Trophoblast cell (in vitro differentiated cells and primary cell): ENCODE data around the gene VSTM4.

ENCODE experiments used
- DNase-seq, 2 donors: peaks; one replicate each; pipeline ENCODE4 v3.0.0-alpha.2; 2016
- H2AFZ ChIP-seq: 2 replicates; pipeline ENCODE4 v1.6.1; 2013; ENCODE audit warnings: low read length, moderate library complexity, mild to moderate bottlenecking; ENCODE audit not compliant: insufficient read depth, poor library complexity
- H2AK5ac ChIP-seq: 2 replicates; pipeline ENCODE4 v1.6.1; 2013; ENCODE audit warnings: mild to moderate bottlenecking, low read length
- H2BK120ac ChIP-seq: 2 replicates; pipeline ENCODE4 v1.6.1; 2013; ENCODE audit warnings: low read length, mild to moderate bottlenecking, moderate library complexity; ENCODE audit not compliant: insufficient read depth, poor library complexity
- H2BK12ac ChIP-seq: 2 replicates; pipeline ENCODE4 v1.6.1; 2013; ENCODE audit warnings: mild to moderate bottlenecking, low read length, moderate library complexity
- H2BK5ac ChIP-seq: 2 replicates; pipeline ENCODE4 v1.6.1; 2013; ENCODE audit warnings: low read length, low read depth, moderate library complexity, mild to moderate bottlenecking; ENCODE audit not compliant: poor library complexity
- H3K14ac ChIP-seq: 2 replicates; pipeline ENCODE4 v1.6.1; 2013; ENCODE audit warnings: mild to moderate bottlenecking, low read length
- H3K18ac ChIP-seq: 2 replicates; pipeline ENCODE4 v1.6.1; 2013; ENCODE audit warnings: mild to moderate bottlenecking, low read length
- H3K23ac ChIP-seq: 2 replicates; pipeline ENCODE4 v1.6.1; 2013; ENCODE audit warnings: low read length
- H3K27ac ChIP-seq: 2 replicates; pipeline ENCODE4 v1.5.1; 2013; ENCODE audit warnings: low read depth, mild to moderate bottlenecking, inconsistent platforms, low read length, moderate library complexity
- H3K27me3 ChIP-seq: 2 replicates; pipeline ENCODE4 v1.6.1; 2013; ENCODE audit warnings: inconsistent platforms, mild to moderate bottlenecking, low read length, moderate library complexity; ENCODE audit not compliant: insufficient read depth
- H3K36me3 ChIP-seq, 2 experiments: 1 replicate in 1 of 2; 2 replicates in 1 of 2; pipeline ENCODE4 v1.6.1; 2013; ENCODE audit warnings: low read length in 2 of 2, mild to moderate bottlenecking in 2 of 2, moderate library complexity in 1 of 2; ENCODE audit not compliant: insufficient read depth in 2 of 2, control insufficient read depth in 1 of 2
- H3K4ac ChIP-seq: 2 replicates; pipeline ENCODE4 v1.6.1; 2013; ENCODE audit warnings: low read depth, mild to moderate bottlenecking, low read length, moderate library complexity
- H3K4me1 ChIP-seq, 2 experiments: 1 replicate in 1 of 2; 2 replicates in 1 of 2; pipeline ENCODE4 v1.6.1; 2013; ENCODE audit warnings: low read length in 2 of 2, mild to moderate bottlenecking in 2 of 2, moderate library complexity in 1 of 2; ENCODE audit not compliant: insufficient read depth in 2 of 2, control insufficient read depth in 1 of 2
- H3K4me2 ChIP-seq: 2 replicates; pipeline ENCODE4 v1.6.1; 2013; ENCODE audit warnings: inconsistent platforms, mild to moderate bottlenecking, low read length, moderate library complexity
- H3K4me3 ChIP-seq: 2 replicates; pipeline ENCODE4 v1.5.1; 2013; ENCODE audit warnings: mild to moderate bottlenecking, low read depth, low read length, inconsistent platforms
- H3K79me1 ChIP-seq: one replicate; pipeline ENCODE4 v1.6.1; 2013; ENCODE audit warnings: low read length
- H3K79me2 ChIP-seq: 2 replicates; pipeline ENCODE4 v1.6.1; 2013; ENCODE audit warnings: low read length, mild to moderate bottlenecking; ENCODE audit not compliant: control insufficient read depth, insufficient read depth, poor library complexity
- H3K9ac ChIP-seq: 2 replicates; pipeline ENCODE4 v1.6.1; 2013; ENCODE audit warnings: mild to moderate bottlenecking, low read length
- H3K9me3 ChIP-seq: 2 replicates; pipeline ENCODE4 v1.6.1; 2013; ENCODE audit warnings: low read depth, mild to moderate bottlenecking, control low read depth, inconsistent platforms, low read length; ENCODE audit not compliant: insufficient read depth
- H4K12ac ChIP-seq: 2 replicates; pipeline ENCODE4 v1.6.1; 2013; ENCODE audit warnings: low read depth, mild to moderate bottlenecking, low read length, moderate library complexity
- H4K8ac ChIP-seq: 2 replicates; pipeline ENCODE4 v1.6.1; 2013; ENCODE audit warnings: low read depth, mild to moderate bottlenecking, low read length, moderate library complexity
- H4K91ac ChIP-seq: one replicate; pipeline ENCODE4 v1.6.1; 2013; ENCODE audit warnings: low read depth, mild to moderate bottlenecking, low read length, moderate library complexity
- WGBS: extraction: QIAGEN DNeasy Blood & Tissue Kit; methylation state at CpG from one replicate; pipeline ENCODE4 v1.1.7; 2013; ENCODE audit warnings: missing lambda C conversion rate; ENCODE audit not compliant: insufficient read length, insufficient coverage; ENCODE audit errors: extremely low coverage; 5-methylcytosine and 5-hydroxymethylcytosine counted together

Gene VSTM4

GRCh38 chr10:49135575-49136313, 20.4 kb upstream of the VSTM4 start:
- Histone ChIP-seq H3K79me1 (no peaks in the 10 kb centered on the region), H3K36me3 (no peaks in the 10 kb centered on the region), H3K23ac (no peak overlapping the region), H2AK5ac (no peak overlapping the region), H3K9me3 (peaks cover 5% of the 10 kb centered on the region), H2BK12ac (no peak overlapping the region), H3K4me1 (no peaks in the 10 kb centered on the region), H3K9ac (no peak overlapping the region), H4K91ac (no peak overlapping the region), H4K8ac (no peak overlapping the region), H3K14ac (no peak overlapping the region), H2AFZ (no peak overlapping the region), H3K4me3 (no peak overlapping the region), H2BK120ac (no peak overlapping the region), H3K4me2 (no peak overlapping the region), H3K27me3 (no peaks in the 10 kb centered on the region), H3K27ac (no peak overlapping the region), H2BK5ac (no peak overlapping the region), H3K79me2 (no peaks in the 10 kb centered on the region), H3K18ac (no peak overlapping the region), H3K4ac (no peak overlapping the region), H4K12ac (no peak overlapping the region)
- DNase-seq = no peak
- no CpG with 5 or more reads among the region's 9 CpGs for WGBS

DNA sequence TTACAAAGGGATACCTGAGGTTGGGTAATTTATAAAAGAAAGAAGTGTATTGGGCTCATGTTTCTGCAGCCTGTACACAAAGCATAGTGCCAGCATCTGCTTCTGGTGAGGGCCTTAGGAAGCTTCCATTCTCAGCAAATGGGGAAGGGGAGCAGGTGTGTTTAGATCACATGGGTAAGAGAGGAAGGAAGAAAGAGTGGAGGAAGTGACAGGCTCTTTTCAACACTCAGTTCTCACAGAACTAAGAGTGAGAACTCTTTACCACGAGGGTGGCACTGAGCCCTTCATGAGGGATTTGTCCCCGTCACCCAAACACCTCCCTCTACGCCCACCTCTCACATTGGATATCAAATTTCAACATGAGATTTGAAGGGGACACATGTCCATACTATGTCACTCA, 19.0 kb upstream of the VSTM4 start:
- WGBS = no CpG with 5 or more reads among the region's 3 CpGs
- Histone ChIP-seq H3K79me2 (no peaks in the 10 kb centered on the region), H3K9ac (no peak overlapping the region), H2BK12ac (no peak overlapping the region), H4K12ac (no peak overlapping the region), H3K23ac (no peak overlapping the region), H3K4me3 (no peak overlapping the region), H2BK5ac (no peak overlapping the region), H3K79me1 (no peaks in the 10 kb centered on the region), H3K14ac (no peak overlapping the region), H3K4me2 (no peak overlapping the region), H2BK120ac (no peak overlapping the region), H3K27ac (no peak overlapping the region), H2AFZ (no peak overlapping the region), H3K9me3 (peaks cover 5% of the 10 kb centered on the region), H4K91ac (no peak overlapping the region), H3K27me3 (no peaks in the 10 kb centered on the region), H3K18ac (no peak overlapping the region), H3K36me3 (no peaks in the 10 kb centered on the region), H3K4me1 (no peaks in the 10 kb centered on the region), H2AK5ac (no peak overlapping the region), H3K4ac (no peak overlapping the region), H4K8ac (no peak overlapping the region)
- no peak for DNase-seq

DNA sequence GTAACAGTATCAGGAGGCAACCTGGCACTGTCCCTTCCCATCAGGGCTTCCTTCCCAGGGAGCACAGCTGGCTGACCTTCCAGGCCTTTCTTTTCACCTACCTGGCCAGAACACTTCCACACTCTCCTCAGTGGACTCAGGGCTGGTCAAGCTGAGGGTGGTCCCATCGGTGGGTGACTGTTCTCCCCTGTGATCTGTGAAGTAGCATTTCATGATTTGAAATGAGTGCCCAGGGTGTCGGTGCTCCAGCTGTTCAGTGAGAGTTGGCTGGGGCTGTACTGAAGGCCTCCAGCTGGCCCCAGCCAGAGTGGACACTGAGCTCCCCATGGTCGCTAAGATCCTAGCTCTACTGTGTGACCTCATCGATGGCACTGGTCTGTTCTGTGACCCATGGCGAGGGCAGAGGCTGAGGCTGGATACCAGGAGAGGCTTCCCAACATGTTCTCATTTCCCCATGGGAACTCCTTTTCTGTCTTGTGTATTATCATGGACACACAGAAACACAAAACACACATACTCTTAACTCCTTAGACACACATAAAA, 18.5 kb upstream of the VSTM4 start, which contains the start of gene FAM170B:
Gene FAM170B, minus strand, starts transcription at position 316 of the 543 bp plus-strand sequence. Its CDS starts 103 bp downstream, at position 213.
- Histone ChIP-seq H3K4ac (no peak within 1 kb of the TSS), H2BK12ac (no peak within 1 kb of the TSS), H3K9ac (no peak within 1 kb of the TSS), H3K79me1 (no peaks in the 10 kb centered on the region), H2AFZ (no peak within 1 kb of the TSS), H2AK5ac (no peak within 1 kb of the TSS), H3K27me3 (no peaks in the 10 kb centered on the region), H3K23ac (no peak within 1 kb of the TSS), H3K4me3 (no peak within 1 kb of the TSS), H3K14ac (no peak within 1 kb of the TSS), H3K9me3 (peaks cover 5% of the 10 kb centered on the region), H4K91ac (no peak within 1 kb of the TSS), H3K4me1 (no peaks in the 10 kb centered on the region), H4K8ac (no peak within 1 kb of the TSS), H3K18ac (no peak within 1 kb of the TSS), H3K27ac (no peak within 1 kb of the TSS), H2BK120ac (no peak within 1 kb of the TSS), H2BK5ac (no peak within 1 kb of the TSS), H3K36me3 (no peaks in the 10 kb centered on the region), H4K12ac (no peak within 1 kb of the TSS), H3K79me2 (no peaks in the 10 kb centered on the region), H3K4me2 (no peak within 1 kb of the TSS)
- no peak for DNase-seq
- WGBS = no CpG with 5 or more reads among the region's 5 CpGs

- Histone ChIP-seq H3K79me2 (no peaks in the 10 kb centered on the region), H3K27me3 (no peaks in the 10 kb centered on the region), H2BK5ac (no peak overlapping the region), H3K4me2 (no peak overlapping the region), H3K9ac (no peak overlapping the region), H3K23ac (no peak overlapping the region), H3K36me3 (no peaks in the 10 kb centered on the region), H2BK120ac (no peak overlapping the region), H3K4ac (no peak overlapping the region), H3K9me3 (peaks cover 7% of the 10 kb centered on the region), H3K4me3 (no peak overlapping the region), H2AK5ac (no peak overlapping the region), H4K12ac (no peak overlapping the region), H3K79me1 (no peaks in the 10 kb centered on the region), H3K27ac (no peak overlapping the region), H3K14ac (no peak overlapping the region), H3K18ac (no peak overlapping the region), H4K91ac (no peak overlapping the region), H3K4me1 (no peaks in the 10 kb centered on the region), H2AFZ (no peak overlapping the region), H2BK12ac (no peak overlapping the region), H4K8ac (no peak overlapping the region)
- no peak for DNase-seq
- WGBS = no CpG with 5 or more reads among the region's 2 CpGs
Measured at GRCh38 chr10:49132362-49132737, 17.0 kb upstream of the VSTM4 start.
